ENCODE results near the gene ZCCHC3.

Gene ZCCHC3

DNA sequence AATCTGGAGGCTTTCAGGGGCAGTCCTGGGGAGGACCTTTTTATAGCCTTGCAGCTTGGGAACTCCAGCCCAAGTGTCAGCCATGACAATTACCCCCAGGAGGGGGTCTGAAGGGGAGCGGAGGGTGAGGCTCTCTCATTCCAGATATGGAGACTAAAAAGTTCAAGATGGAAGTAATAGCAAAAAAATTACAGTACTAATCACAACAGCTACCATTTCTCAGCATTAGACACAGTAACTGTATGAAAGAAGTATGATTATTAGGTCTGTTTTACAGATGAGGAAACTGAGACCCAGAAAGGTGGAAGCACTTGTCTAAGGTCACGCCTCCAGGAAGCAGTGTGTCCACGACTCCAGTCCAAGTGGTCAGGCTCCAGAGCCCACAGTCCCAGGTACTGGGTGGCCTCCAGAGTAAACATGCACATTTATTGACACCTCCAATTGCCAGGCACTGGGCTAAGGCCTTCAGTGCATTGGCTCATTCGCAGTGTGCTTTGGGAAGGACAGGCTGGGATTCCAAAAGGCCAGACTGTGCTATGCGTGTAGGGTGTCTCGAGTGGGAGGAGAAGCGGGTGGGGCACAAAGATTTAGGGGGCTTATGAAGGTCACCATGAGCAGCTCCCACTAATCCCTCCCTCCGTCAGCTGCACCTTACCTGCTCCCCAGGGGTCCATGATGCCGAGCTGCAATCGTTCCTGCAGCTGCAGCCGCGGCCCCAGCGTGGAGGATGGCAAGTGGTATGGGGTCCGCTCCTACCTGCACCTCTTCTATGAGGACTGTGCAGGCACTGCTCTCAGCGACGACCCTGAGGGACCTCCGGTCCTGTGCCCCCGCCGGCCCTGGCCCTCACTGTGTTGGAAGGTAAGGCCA, 51.8 kb downstream of the ZCCHC3 start:
- H3K27me3 ChIP-seq, result no peaks in the 10 kb centered on the region
- H3K27ac ChIP-seq, result no peak overlapping the region
- H3K9me3 ChIP-seq, result no peaks in the 10 kb centered on the region
- H3K36me3 ChIP-seq, result peaks cover 0 to 38% (median 6%) of the 10 kb centered on the region in 3 donors
- TF ChIP-seq, protein P1, sequence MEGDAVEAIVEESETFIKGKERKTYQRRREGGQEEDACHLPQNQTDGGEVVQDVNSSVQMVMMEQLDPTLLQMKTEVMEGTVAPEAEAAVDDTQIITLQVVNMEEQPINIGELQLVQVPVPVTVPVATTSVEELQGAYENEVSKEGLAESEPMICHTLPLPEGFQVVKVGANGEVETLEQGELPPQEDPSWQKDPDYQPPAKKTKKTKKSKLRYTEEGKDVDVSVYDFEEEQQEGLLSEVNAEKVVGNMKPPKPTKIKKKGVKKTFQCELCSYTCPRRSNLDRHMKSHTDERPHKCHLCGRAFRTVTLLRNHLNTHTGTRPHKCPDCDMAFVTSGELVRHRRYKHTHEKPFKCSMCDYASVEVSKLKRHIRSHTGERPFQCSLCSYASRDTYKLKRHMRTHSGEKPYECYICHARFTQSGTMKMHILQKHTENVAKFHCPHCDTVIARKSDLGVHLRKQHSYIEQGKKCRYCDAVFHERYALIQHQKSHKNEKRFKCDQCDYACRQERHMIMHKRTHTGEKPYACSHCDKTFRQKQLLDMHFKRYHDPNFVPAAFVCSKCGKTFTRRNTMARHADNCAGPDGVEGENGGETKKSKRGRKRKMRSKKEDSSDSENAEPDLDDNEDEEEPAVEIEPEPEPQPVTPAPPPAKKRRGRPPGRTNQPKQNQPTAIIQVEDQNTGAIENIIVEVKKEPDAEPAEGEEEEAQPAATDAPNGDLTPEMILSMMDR (IDR thresholded peaks at IDR 0.05), result no peak
- H3K4me1 ChIP-seq, result peaks cover 0 to 19% (median 9%) of the 10 kb centered on the region in 4 donors
- intact Hi-C loops (cut with DNase I; ENCODE audit: low total_unique reads), result no loop called here
- H3K4me3 ChIP-seq, result no peak overlapping the region
- no peak for DNase-seq
